Activated effector memory CD4-positive, alpha-beta T cell treated with anti-CD3 and anti-CD28 coated beads, Interleukin-2, amount 50 U/mL, for 16 hours (primary cell): Measurements from ENCODE around the gene ANKRD33.
"Not testable (repeated sequence)": the region's sequence is repeated elsewhere in the genome, so short reads cannot be mapped to it uniquely, and the experiment has no call there.

Experiments used
- DNase-seq: peaks from one replicate; pipeline ENCODE4 v3.0.0-alpha.2; 2020

Gene ANKRD33

DNA sequence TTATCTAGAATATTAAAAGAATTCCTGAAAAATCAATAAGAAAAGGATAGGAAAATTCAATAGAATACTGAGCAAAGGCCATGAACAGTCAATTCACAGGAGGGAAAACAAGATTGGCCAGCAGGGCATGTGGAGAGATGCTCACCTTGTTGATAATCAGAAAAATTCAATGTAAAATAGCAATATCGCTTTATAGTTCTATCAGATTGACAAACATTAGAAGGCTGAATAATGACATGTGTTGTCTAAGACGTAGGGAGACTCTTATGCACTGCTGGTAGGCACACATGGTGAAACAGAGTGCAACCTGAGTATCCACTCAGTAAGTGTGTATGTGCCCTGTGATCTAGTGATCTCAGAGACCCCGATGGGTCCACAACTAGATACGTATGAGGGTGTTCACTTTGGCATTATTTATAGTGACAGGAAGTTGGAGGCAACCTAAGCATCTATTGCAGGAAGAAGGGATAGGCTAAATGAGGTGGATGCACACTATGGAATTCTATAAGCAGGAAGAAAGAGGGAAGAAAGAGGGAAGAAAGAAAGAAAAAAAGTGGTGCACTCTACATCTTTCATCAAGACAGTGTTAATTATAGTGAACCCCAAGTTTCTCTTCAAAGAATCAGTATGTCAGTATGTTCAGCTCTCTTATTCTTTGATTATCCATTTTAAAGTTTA is 3.8 kb upstream of the ANKRD33 start:
- no peak for DNase-seq

- no peak for DNase-seq
These were observed 3.1 kb upstream of the ANKRD33 start for GRCh38 chr12:51884676-51885229.

DNA sequence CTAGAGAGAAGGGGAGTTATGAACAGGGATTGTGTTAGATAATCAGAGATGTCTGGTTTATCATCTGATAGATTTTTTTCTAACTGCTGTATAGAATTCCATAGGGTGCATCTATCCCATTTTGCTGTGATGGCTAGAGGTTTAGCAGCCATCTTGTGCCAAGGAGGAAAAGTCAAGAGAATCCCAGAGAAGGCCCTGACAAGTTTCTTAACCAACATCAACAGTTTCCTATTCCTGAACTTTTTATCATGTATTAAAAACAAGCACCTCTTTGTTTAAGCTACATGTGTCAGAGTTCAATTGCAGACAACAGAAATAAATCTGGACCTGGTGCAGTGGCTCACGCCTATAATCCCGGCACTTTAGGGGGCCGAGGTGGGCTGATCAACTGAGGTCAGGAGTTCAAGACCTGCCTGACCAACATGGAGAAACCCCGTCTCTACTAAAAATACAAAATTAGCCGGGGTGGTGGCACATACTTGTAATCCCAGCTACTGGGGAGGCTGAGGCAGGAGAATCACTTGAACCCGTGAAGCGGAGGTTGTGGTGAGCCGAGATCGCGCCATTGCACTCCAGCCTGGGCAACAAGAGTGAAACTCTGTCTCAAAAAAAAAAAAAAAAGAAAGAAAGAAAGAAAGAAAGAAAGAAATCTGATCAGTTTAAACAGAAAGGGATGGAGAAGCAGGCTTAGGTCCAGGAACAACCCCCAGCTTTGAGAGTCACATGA is 2.4 kb upstream of the ANKRD33 start:
- DNase-seq, result not testable (repeated sequence)

DNA sequence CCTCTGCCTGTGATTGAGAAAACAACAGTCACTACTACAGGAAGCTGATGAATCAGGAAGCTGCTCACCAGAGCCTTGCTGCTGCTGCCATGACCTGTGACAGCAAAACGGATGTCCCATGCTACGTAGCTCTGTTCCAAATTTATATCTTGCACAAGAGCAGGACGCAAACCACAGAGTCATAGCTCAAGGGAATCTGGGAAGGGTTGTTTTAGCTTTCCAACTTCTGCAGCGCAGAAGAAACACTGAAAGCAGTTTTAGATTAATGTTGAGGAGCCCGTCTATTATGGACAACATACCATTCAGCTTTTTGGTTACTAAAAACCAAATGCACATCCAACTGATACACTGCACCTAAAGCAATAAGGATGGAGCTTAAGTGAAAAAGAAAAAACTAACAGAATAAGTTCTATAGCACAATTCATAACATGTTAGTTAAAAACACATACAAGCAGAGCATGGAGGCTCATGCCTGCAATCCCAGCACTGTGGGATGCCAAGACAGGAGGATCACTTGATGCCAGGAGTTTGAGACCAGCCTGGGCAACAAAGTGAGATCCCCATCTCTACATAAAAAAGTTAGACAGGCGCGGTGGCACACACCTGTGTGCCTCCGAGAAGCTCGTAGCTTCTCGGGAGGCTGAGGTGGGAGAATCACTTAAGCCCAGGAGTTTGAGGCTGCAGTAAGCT is 1.7 kb upstream of the ANKRD33 start:
- DNase-seq, result peak; percentile 71

DNA sequence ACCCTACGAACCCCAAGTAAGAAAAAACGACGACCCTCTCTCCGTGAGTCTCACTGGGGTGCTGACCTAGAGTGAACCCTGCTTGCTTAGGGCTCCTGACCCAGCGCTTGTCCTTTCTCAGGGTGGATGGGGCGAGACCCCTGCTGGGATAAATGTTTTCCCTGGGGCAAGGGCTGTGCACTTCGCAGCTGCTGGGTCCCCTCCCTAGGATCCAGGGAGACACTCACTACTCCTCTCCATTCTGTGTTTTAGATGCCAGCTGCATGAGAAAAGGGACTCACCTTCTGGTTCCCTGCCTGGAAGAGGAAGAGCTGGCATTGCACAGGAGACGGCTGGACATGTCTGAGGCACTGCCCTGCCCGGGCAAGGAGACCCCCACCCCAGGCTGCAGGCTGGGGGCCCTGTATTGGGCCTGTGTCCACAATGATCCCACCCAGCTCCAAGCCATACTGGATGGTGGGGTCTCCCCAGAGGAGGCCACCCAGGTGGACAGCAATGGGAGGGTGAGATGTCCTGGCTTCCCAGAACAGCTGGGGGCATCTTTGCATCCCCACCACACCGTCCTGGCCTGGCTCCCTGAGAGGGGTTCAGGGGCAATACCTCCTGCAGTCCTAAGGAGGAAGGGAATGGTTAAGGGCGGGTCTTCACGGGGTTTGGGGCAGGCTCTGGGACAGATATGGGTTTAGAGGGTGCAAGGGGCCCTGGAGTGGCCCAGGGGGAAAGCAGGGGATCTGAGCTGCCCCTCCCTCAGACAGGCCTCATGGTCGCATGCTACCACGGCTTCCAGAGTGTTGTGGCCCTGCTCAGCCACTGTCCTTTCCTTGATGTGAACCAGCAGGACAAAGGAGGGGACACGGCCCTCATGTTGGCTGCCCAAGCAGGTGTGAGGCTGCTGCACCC is 663 bp downstream of the ANKRD33 start:
- no peak for DNase-seq

DNA sequence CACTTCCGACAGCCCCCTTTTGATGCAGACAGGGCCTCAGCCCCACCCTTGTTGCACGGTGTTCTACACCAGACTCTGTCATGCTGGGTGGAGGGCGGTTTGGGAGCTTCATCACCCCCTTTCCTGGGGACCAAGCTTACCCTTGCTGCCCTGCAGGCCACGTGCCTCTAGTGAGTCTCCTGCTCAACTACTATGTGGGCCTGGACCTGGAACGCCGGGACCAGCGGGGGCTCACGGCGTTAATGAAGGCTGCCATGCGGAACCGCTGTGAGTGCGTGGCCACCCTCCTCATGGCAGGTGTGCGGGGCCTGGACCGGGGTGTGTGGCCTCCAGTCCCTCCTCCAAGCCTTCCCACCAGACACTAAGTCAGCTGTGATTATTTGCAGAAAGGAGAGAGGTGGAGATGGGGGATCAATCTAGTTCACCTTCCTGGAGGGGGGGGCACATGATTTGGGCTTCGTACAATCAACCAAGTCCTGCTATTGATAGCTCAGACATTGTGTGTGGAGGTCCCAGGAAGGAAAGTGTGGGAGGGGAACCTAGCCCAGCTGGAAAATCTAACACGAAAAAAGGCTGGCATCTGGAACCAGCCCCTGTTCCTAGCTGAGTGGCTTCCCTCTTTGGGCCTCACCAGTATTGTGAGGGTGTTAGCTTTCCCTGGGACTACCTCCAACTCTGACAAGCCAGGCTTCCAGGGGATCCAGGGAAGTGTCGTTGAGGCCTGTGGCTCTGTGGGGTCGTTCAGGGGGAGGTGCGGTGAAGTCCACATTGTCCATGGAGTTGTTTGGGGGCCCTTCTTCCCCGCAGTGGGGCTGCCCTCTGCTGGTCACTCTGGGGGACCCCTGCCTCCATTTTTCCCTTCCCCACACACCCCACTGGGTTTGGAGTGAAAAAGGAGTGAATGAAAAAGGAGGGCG is 1.6 kb downstream of the ANKRD33 start:
- no peak for DNase-seq

GRCh38 chr12:51890133-51890464 is 2.2 kb downstream of the ANKRD33 start:
- DNase-seq, result no peak

GRCh38 chr12:51890511-51891171 is 2.7 kb downstream of the ANKRD33 start:
- DNase-seq, result no peak

DNA sequence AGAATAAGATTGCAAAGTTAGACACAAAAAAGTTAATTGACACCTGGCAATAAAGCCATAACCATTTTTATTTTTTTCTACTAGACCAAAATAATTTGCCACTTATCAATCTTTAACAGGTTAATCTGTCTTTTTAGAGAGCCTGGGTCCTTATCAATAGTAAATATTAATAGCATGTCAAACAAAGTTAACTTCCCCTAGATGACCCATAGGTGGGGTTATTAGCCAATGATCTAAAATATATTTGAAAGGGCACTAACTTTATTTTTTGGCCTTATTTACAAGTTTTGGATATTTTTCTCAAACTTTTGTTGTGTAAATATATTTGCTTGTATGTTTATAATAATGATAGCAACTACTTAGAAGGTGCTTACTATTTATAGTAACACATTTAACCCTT is 3.9 kb downstream of the ANKRD33 start:
- DNase-seq, result no peak

DNA sequence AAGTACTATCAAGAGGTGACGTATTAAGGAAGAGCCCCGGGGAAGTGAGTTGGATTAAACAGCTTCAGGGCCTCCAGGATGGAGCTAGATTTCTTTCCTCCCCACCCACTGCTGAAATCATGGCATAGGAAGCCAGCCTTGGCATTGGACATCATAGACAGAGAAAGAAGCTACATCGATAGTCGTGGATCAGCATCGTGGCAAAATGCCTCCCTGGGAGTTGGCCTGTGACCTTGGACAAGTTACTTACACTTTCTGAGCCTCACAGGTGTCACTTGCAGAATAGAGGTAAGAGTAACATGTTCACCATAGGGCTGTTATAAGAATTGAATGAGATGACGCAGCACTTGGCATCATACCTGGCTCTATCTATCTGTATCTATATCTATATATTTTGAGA is 5.9 kb downstream of the ANKRD33 start:
- DNase-seq, result no peak

DNA sequence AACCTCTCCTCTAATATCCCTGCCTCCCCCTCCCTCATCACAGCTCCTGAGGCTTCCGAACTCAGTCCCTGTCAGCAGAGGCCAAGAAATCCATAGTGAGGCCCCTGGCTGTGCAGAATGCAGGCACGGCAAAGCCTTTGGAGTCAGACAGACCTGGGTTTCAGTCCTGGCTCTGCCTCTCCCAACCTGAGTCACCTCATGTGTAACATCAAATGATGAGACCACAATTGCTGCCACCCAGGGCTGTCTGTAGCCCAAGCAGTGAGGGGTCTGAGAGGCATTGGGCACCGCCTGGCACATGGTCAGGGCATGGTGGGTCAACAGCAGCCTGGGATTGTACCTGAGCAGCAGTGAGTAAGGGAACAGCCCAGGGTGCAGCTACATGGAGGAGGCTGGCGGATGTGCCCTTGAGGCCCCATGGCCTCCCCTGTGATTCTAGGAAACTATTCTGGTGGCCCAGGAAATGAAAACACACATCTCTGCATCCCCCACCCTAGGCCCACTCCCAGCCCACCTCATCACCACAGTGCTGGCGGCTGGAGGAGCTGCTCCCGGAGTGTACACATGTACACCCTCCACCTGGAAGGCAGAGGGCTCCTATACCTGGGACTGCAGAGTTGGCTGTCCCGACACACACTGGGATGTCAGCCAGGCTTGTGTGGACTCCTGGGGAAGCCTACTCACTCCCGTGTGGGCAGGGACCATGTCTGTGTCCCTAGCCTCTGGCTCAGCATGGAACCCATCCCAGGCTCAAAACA is 7.7 kb downstream of the ANKRD33 start:
- DNase-seq, result no peak

- no peak for DNase-seq
These were observed 8.3 kb downstream of the ANKRD33 start for GRCh38 chr12:51896236-51896635.

DNA sequence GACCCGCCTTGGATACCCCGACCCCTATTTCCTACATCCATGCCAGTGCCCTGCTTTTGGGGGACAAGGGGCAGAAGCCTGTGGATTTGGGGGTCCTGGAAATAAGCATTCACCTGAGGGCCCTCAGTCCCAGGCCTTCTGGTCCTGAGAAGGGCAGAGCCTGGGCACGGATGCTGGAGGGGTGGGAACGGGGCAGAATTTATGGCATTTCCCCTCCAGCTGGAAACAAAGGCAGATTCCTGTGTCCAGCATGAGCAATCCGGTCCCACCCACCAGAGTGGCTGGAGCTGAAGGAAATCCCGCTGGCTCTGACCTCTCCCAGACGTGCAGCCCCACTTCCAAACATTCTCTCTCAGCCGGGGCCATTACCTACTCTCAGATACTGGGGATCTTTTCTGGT is 9.3 kb downstream of the ANKRD33 start:
- no peak for DNase-seq

DNA sequence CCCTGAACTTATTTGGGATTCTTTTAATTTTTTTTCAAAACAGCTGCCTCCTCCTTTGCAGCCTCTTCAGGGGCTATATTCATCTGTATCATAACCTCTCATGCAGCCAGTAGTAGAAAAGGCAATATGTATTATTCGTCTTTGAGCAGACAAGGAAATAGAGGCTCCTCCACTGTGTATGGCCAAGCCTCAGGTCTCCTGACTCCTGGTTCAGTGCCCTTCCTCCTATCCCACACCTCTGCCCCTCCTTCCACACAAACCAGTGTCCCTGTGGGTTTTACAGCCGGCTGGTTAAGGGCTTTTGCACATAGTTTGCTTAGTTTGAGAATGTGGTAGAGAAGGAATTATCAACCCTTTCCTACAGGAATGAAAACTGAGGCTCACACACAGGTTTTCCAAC is 10.6 kb downstream of the ANKRD33 start:
- DNase-seq, result no peak

GRCh38 chr12:51898937-51899336 is 11.0 kb downstream of the ANKRD33 start:
- DNase-seq, result no peak

DNA sequence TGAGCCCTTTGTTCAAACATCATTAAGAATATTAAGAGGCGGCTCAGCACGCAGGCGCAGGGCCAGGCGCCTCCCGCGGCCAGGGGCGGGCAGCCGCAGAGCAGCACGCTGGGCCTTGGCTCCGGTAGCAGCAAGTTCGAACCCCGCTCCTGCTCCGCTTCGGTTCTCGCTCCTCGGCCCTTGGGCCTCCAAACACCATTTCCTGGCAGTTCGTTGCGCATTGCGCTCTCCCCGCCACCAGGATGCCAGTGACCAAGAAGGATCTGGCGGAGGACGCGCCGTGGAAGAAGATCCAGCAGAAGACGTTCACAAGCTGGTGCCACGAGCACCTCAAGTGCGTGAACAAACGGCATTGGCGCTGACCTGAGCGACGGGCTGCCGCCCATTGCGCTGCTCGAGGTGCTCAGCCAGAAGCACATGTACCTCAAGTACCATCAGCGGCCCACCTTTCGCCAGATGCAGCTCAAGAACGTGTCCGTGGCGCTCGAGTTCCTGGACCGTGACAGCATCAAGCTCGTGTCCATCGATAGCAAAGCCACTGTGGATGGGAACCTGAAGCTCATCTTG is 12.5 kb downstream of the ANKRD33 start:
- DNase-seq, result no peak

DNA sequence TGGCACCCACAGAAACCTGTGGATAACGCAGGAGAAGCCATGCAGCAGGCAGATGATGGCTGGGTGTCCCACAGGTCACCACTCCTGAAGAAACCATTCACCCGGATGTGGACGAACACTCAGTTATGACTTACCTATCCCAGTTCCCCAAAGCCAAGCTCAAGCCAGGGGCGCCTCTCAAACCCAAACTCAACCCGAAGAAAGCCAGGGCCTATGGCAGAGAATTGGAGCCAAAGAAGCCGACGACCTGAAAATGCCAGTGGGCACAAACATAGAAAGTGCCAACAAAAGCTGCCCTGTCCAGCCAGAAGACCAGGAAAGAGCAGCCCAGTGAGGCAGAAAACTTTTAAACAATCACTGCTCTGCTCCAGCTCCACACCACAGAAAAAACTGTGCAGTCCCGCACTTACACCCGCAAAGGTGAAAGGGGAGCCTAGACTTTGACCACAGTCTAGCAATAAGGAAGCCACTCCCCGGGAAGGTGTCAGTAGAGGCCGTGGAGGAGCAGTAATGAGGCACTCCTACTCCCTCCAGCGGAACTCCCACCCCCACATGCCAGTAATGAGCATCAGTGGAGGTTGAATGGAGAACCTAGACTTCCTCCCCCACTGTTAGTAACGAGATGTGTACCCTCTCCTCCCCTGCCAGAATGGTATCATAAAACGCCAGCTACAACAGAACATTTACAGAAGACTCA is 13.4 kb downstream of the ANKRD33 start:
- no peak for DNase-seq

DNA sequence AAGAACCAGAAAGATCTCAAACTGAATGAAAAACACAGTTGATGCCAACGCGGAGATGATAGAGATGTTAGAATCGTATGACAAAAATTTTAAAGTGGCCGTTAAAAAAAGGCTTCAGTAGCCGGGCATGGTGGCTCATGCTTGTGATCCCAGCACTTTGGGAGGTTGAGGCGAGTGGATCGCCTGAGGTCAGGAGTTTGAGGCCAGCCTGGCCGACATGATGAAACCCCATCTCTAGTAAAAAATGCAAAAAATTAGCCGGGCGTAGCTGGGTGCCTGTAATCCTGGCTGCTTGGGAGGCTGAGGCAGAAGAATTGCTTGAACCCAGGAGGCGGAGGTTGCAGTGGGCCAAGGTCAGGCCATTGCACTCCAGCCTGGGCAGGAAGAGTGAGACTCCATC is 14.0 kb downstream of the ANKRD33 start:
- no peak for DNase-seq

DNA sequence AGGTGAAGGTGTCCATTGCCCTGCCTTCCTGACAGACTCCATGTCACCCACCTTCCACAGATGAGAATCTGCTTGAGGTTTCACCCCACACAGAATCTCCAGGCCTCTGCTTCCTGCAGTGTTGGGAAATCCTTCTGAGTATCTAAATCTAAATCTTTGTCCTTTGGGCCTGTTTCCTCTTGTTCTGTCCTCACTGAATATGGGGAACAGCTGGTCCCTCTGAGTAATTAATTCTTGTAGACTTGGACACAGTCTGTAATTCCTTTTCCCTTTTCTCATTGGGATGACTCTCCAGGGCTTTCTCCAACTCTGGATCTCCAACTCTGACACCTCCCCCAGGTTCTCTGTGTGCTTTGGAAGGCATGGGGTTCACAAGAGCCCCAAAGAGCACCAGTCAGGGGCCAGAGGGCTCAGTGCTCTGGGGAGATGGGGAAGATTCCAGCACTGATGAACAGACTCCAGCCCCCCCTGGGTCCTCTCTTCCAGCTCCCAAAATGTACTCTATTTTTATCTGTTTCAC is 17.1 kb downstream of the ANKRD33 start:
- DNase-seq, result peak; percentile 3
